Ascending aorta (tissue), 2 donors: ENCODE results near the gene IL1B. TPM values are rescaled to one million over a fixed set of nuclear protein-coding genes. Genes with fewer than 3 reads are reported as not detected.

Experiments used
- DNase-seq, 2 donors: peaks; one replicate each; pipeline ENCODE4 v3.0.0-alpha.2; 2019; ENCODE audit warnings: low spot score in 2 of 2
- H3K27ac ChIP-seq, 2 donors: fragments of 200-600 bp; sonication (generic); one replicate each; pipeline ENCODE4 v1.5.1; 2016 to 2017; ENCODE audit warnings: mild to moderate bottlenecking in 1 of 2
- H3K27me3 ChIP-seq: fragments of 200-600 bp; sonication (generic); one replicate; pipeline ENCODE4 v1.5.1; 2017
- H3K36me3 ChIP-seq, 2 donors: fragments of 200-600 bp; sonication (generic); one replicate each; pipeline ENCODE4 v1.5.1; 2016
- H3K4me1 ChIP-seq, 2 donors: fragments of 200-600 bp; sonication (generic); one replicate each; pipeline ENCODE4 v1.5.1; 2016 to 2017; ENCODE audit warnings: mild to moderate bottlenecking in 1 of 2
- H3K4me3 ChIP-seq, 2 donors: fragments of 200-600 bp; sonication (generic); one replicate each; pipeline ENCODE4 v1.5.1; 2016 to 2017; ENCODE audit warnings: mild to moderate bottlenecking in 1 of 2
- H3K9me3 ChIP-seq, 2 donors: fragments of 200-600 bp; sonication (generic); one replicate each; pipeline ENCODE4 v1.5.1; 2016
- intact Hi-C: fragments of 100-400 bp; cut with DNase I; formaldehyde crosslinking; loops from one replicate; pipeline ENCODE4 v1.15.1; 2023
- total RNA-seq: library from RNA; depleted of rRNA; stranded (reverse); fragments of >200 nt; gene quantifications from one replicate; pipeline ENCODE4 v1.1.0, GENCODE V29; 2016
- TF ChIP-seq, protein P1 (sequence below), 3 experiments: fragments of 200-600 bp in 2 of 3; fragments of 450-650 bp in 1 of 3; sonication (generic) in 2 of 3; IDR thresholded peaks; one replicate each; pipeline ENCODE4 v1.5.1; 2016 to 2019; ENCODE audit warnings: antibody characterized with exemption in 3 of 3, mild to moderate bottlenecking in 1 of 3, moderate library complexity in 1 of 3

Gene IL1B
- total RNA-seq, 1 donor from 2014 or later, result not detected

DNA sequence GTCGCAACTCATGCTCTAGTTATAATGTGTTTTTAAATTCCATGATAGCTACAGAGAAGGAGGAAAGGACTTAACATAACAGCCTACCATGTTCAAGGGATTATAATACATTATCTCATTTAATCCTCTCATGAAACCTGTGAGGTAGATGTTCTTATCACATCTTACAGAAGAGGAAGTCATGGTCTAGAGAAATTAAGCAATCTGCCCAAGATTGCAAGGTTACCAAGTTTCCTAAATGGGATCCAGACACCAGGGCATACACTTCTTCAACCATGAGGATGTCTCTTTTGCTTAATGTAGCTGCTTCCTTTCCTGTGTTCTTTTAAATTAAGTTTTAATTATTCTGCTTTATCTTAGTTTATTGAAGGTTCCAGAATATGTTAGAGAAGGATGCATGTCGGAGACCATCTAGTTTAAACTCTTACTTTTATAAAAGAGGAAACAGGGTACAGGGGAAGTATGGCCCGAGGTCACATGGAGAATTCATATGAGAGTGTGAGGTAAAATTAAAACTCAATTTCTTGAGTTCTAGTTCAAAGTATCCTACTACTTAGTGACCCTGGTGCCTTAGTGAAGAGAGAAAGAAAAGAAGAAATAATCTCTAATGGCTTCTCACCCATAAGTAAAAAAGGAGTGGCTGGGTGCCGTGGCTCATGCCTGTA is 48.7 kb downstream of the IL1B start:
- H3K9me3 ChIP-seq, result no peaks in the 10 kb centered on the region
- no peaks in the 10 kb centered on the region for H3K36me3 ChIP-seq
- H3K4me1 ChIP-seq, result no peaks in the 10 kb centered on the region
- TF ChIP-seq, protein P1, sequence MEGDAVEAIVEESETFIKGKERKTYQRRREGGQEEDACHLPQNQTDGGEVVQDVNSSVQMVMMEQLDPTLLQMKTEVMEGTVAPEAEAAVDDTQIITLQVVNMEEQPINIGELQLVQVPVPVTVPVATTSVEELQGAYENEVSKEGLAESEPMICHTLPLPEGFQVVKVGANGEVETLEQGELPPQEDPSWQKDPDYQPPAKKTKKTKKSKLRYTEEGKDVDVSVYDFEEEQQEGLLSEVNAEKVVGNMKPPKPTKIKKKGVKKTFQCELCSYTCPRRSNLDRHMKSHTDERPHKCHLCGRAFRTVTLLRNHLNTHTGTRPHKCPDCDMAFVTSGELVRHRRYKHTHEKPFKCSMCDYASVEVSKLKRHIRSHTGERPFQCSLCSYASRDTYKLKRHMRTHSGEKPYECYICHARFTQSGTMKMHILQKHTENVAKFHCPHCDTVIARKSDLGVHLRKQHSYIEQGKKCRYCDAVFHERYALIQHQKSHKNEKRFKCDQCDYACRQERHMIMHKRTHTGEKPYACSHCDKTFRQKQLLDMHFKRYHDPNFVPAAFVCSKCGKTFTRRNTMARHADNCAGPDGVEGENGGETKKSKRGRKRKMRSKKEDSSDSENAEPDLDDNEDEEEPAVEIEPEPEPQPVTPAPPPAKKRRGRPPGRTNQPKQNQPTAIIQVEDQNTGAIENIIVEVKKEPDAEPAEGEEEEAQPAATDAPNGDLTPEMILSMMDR (IDR thresholded peaks at IDR 0.05), result no peak
- no peaks in the 10 kb centered on the region for H3K27me3 ChIP-seq
- intact Hi-C loops, result no loop called here
- no peak overlapping the region for H3K4me3 ChIP-seq
- no peak for DNase-seq
- H3K27ac ChIP-seq, result no peak overlapping the region

DNA sequence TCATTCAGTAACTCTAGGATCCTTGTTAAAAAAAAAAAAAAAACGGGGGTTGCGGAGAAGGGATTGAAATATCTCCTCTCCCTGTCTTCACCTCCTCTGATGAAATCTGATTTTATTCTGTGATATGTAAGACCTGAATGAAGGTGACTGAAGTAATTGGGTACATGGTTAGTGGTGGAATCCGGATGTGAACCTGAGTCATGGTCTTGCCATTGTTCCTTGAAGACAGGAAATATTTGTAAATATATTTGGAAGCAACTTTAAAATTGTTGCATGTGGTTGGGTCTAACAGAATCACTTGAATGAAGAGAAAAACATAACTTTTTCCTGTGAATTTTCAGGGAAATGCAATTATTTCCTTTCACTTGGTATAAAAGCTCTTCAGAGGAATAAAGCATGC is 49.3 kb downstream of the IL1B start:
- no peaks in the 10 kb centered on the region for H3K4me1 ChIP-seq

DNA sequence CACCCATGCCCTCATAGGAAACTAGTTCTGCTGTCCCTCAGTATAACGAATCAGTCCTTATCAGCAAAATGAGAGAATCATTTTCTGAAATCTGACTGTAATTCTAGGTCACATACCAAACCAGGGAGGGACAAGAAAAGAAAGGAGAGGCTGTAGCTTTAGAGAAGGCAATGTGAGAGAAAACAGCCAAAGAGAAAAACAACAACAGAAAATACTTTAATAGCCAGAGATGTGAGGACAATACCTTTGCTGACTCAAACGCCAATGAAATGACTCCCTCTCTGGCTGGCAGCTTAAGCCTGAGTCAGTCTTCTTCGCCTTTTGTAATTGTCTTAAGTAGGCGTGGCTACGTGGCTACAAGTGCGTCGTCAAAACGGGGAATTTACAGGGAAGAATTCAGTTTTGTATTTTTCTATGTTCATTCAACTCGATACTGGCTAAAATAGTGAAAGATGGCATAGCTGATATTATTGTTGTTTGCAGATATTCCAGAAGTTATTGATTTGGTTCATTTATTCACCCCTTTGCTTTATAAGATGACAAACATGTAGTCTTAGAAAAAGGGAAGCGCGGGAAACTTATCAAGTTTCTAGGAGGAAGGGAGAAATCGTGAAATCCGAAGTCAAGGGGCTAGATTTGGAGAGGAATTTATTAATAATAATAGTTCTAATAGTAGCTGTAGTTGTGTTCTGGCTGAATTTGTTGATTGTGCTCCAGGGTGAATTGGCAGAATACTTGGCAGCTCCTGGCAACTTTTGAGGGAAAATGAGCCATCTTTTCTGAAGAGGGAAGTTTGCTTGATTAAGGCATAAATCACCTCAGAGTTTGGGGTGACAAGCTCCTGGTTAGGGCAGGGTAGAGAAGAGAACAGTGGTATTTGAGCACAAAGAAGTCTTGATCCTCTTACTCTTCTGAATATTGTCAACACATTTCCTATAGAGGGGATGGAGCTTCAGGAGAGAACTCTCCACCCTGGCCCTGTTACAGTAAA is 52.1 kb downstream of the IL1B start, which contains the start of gene IL1A:
IL1A (minus strand) TSS at position 295 of the 991 bp plus-strand sequence. CDS start 723 bp downstream, outside the sequence.
- intact Hi-C loops, result no loop called here
- no peak for DNase-seq
- Histone ChIP-seq H3K27me3 (no peaks in the 10 kb centered on the region), H3K36me3 (no peaks in the 10 kb centered on the region), H3K4me1 (no peaks in the 10 kb centered on the region), H3K4me3 (no peak within 1 kb of the TSS), H3K27ac (no peak within 1 kb of the TSS), H3K9me3 (no peaks in the 10 kb centered on the region)
- TF ChIP-seq, protein P1 (IDR thresholded peaks at IDR 0.05), result no peak

More for the DNA sequence above, 49.3 kb downstream of the IL1B start:
- no peaks in the 10 kb centered on the region for H3K9me3 ChIP-seq
- no peak overlapping the region for H3K27ac ChIP-seq
- H3K27me3 ChIP-seq, result no peaks in the 10 kb centered on the region
- DNase-seq, result no peak
- no peaks in the 10 kb centered on the region for H3K36me3 ChIP-seq
- H3K4me3 ChIP-seq, result no peak overlapping the region
- intact Hi-C loops, result no loop called here
- TF ChIP-seq, protein P1 (IDR thresholded peaks at IDR 0.05), result no peak

DNA sequence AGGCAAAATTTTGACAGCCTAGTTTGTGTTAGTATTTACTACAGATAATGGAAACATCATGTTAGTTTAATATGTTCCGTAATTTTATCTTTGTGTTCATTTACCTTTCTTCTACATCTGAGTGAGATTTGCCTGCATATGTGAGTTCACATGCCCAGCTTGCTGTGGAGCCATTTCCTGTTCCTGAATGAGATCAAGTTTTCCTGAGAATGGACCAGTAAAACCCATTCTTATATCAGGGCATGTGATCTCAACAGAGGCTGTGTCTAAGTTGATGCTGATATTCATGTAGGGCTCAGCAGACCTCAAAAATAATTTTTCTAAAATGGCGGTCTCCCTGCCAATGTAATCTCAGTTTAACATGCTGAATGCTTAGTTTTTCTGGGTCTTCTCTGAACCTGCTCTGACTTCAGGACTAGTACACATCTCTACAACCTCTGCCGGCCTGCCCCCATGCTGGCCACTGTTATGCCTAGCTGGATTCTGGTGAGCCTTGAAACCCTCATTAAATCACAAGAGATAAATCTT is 53.3 kb downstream of the IL1B start:
- H3K4me3 ChIP-seq, result no peak overlapping the region
- H3K27ac ChIP-seq, result no peak overlapping the region
- no peaks in the 10 kb centered on the region for H3K4me1 ChIP-seq
- H3K27me3 ChIP-seq, result no peaks in the 10 kb centered on the region
- TF ChIP-seq, protein P1 (IDR thresholded peaks at IDR 0.05), result no peak
- intact Hi-C loops, result no loop called here
- H3K9me3 ChIP-seq, result no peaks in the 10 kb centered on the region
- no peaks in the 10 kb centered on the region for H3K36me3 ChIP-seq
- no peak for DNase-seq

DNA sequence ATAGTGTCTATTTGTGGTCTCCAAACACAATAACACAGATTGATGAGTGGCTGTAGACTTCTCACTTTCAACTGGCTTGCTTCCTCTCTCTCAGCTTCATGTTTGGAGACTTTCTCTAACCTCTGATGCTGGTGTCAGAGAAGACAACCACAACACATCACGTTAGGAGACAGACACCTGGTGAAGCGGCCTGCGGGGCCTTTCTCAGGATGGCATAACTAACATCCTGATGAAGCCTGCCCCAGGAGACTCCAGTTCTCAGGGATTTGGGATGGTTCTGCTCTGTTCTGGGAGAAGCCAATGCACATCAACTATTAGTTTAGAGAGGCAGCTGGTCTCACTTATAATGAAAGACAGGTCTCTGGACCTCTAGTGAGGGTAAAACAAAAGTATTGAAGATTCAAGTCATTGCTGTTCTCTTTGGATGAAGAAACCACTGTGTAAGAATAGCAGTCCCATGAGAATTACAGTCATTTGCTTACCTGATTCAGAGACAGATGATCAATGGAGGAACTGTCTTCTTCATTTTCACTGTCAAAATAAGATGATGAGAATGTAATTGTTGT is 54.3 kb downstream of the IL1B start:
- Histone ChIP-seq H3K4me3 (no peak overlapping the region), H3K27ac (no peak overlapping the region), H3K36me3 (no peaks in the 10 kb centered on the region), H3K4me1 (no peaks in the 10 kb centered on the region), H3K27me3 (no peaks in the 10 kb centered on the region), H3K9me3 (no peaks in the 10 kb centered on the region)
- intact Hi-C loops, result no loop called here
- TF ChIP-seq, protein P1 (IDR thresholded peaks at IDR 0.05), result no peak
- no peak for DNase-seq
